Endothelial cell of umbilical vein (primary cell): ENCODE results near the gene DDX52. TPM values are rescaled to one million over a fixed set of nuclear protein-coding genes. Genes with fewer than 3 reads are reported as not detected.

Source experiments
- BruUV-seq: library from RNA; stranded (reverse); fragments of 400-500 nt; replicated peaks from 2 replicates; lab custom pipeline; 2021; lab: Mats Ljungman, UMichigan
- CTCF ChIA-PET: fragments of 300-600, 350-600 bp; sonication (Branson Sonifier 250); formaldehyde crosslinking; loops from one replicate; lab custom pipeline; 2021; ENCODE audit warnings: antibody characterized with exemption, inconsistent platforms; lab: Charles Lee
- POLR2A ChIA-PET: fragments of 300-600, 350-600 bp; sonication (Branson Sonifier 250); formaldehyde crosslinking; loops from one replicate; lab custom pipeline; 2021; ENCODE audit warnings: antibody characterized with exemption, inconsistent platforms; lab: Charles Lee
- DNase-seq: peaks from one replicate; pipeline ENCODE4 v3.0.0-alpha.2; 2011; ENCODE audit warnings: low read depth, low spot score
- FAIRE-seq: peaks from 2 replicates; lab custom pipeline; 2011; peaks lifted over from hg19 to GRCh38; lab: Jason Lieb, UNC
- H2AFZ ChIP-seq: 2 replicates; pipeline ENCODE4 v1.6.0; 2012; ENCODE audit warnings: low read depth, low read length, control low read depth, inconsistent platforms
- H3K27ac ChIP-seq: 2 replicates; pipeline ENCODE4 v1.5.1; 2011; ENCODE audit warnings: low read depth, mild to moderate bottlenecking, control low read depth, low read length, moderate library complexity; ENCODE audit not compliant: insufficient read depth
- H3K27me3 ChIP-seq, 2 experiments: 2 replicates each; pipeline versions ENCODE4 v1.6.0 to v1.6.1; 2011; ENCODE audit warnings: low read length in 2 of 2, mixed read lengths in 1 of 2; ENCODE audit not compliant: control insufficient read depth in 2 of 2, insufficient read depth in 2 of 2
- H3K36me3 ChIP-seq, 2 experiments: 2 replicates in 1 of 2; 3 replicates in 1 of 2; pipeline ENCODE4 v1.5.1; 2011; ENCODE audit warnings: low read length in 2 of 2, mild to moderate bottlenecking in 1 of 2, moderate library complexity in 1 of 2; ENCODE audit not compliant: control insufficient read depth in 2 of 2, insufficient read depth in 2 of 2; ENCODE audit errors: extremely low read depth in 1 of 2
- H3K4me1 ChIP-seq: 3 replicates; pipeline ENCODE4 v1.5.1; 2011; ENCODE audit warnings: mild to moderate bottlenecking, low read length; ENCODE audit not compliant: control insufficient read depth, insufficient read depth; ENCODE audit errors: extremely low read depth
- H3K4me2 ChIP-seq: 2 replicates; pipeline ENCODE4 v1.6.1; 2011; ENCODE audit warnings: low read length, control low read depth, mixed read lengths; ENCODE audit not compliant: insufficient read depth
- H3K4me3 ChIP-seq, 3 experiments: fragments of 200-600 bp in 1 of 3; sonication (generic), shearing (Covaris generic) in 1 of 3; replicated peaks in 1 of 3; 2 replicates each; pipeline ENCODE4 v1.5.1; 2011 to 2016; ENCODE audit warnings: control low read depth in 3 of 3, low read length in 3 of 3, mild to moderate bottlenecking in 2 of 3, inconsistent platforms in 1 of 3, low read depth in 1 of 3, moderate library complexity in 1 of 3; ENCODE audit not compliant: insufficient read depth in 1 of 3
- H3K79me2 ChIP-seq: 2 replicates; pipeline ENCODE4 v1.6.0; 2012; ENCODE audit warnings: low read length, inconsistent platforms; ENCODE audit not compliant: control insufficient read depth, insufficient read depth
- H3K9ac ChIP-seq: replicated peaks from 2 replicates; pipeline ENCODE3; 2011; ENCODE audit warnings: low read length, control low read depth; ENCODE audit not compliant: insufficient read depth; ENCODE audit errors: extremely low read depth
- H3K9me1 ChIP-seq: replicated peaks from 3 replicates; pipeline ENCODE4 v1.6.0; 2011; ENCODE audit warnings: mild to moderate bottlenecking, low read length; ENCODE audit not compliant: control insufficient read depth, insufficient read depth; ENCODE audit errors: extremely low read depth
- H3K9me3 ChIP-seq: replicated peaks from 2 replicates; pipeline ENCODE4 v1.5.1; 2012; ENCODE audit warnings: low read length, inconsistent platforms; ENCODE audit not compliant: control insufficient read depth, insufficient read depth
- H4K20me1 ChIP-seq: replicated peaks from 2 replicates; pipeline ENCODE3; 2011; ENCODE audit warnings: mild to moderate bottlenecking, low read length; ENCODE audit not compliant: control insufficient read depth, insufficient read depth; ENCODE audit errors: extremely low read depth
- EZH2 ChIP-seq: IDR thresholded peaks from 2 replicates; pipeline ENCODE4 v1.6.1; 2012; ENCODE audit warnings: borderline replicate concordance, low read depth, mild to moderate bottlenecking, moderate library complexity, low read length, inconsistent platforms; ENCODE audit not compliant: severe bottlenecking
- FOS ChIP-seq: IDR thresholded peaks from 2 replicates; pipeline ENCODE4 v1.6.1; 2011; ENCODE audit warnings: mild to moderate bottlenecking, low read length, moderate library complexity, borderline replicate concordance; ENCODE audit not compliant: insufficient read depth
- GATA2 ChIP-seq: IDR thresholded peaks from 2 replicates; pipeline ENCODE4 v1.7.0; 2011; ENCODE audit warnings: low read depth, mild to moderate bottlenecking, moderate library complexity, mixed read lengths, low read length; ENCODE audit not compliant: insufficient read length, insufficient read depth
- JUN ChIP-seq: IDR thresholded peaks from 2 replicates; pipeline ENCODE4 v1.6.1; 2011; ENCODE audit warnings: borderline replicate concordance, low read depth; ENCODE audit not compliant: insufficient read length, insufficient read depth
- MYC ChIP-seq: IDR thresholded peaks from one replicate; pipeline ENCODE4 v1.6.1; 2011; ENCODE audit warnings: mild to moderate bottlenecking, low read depth, low read length
- POLR2A ChIP-seq: IDR thresholded peaks from 2 replicates; pipeline ENCODE4 v1.6.1; 2012; ENCODE audit warnings: low read depth, mild to moderate bottlenecking, control low read depth, low read length
- POLR2AphosphoS5 ChIP-seq: IDR thresholded peaks from 2 replicates; pipeline ENCODE4 v1.6.1; 2012; ENCODE audit warnings: low read depth, mild to moderate bottlenecking, control low read depth, low read length, moderate library complexity; ENCODE audit not compliant: insufficient read depth
- dilution Hi-C: fragments of 300-500 bp; cut with MboI; formaldehyde crosslinking; loops from one replicate; pipeline ENCODE4 v1.15.0; 2019; ENCODE audit warnings: low sequenced_read_pairs; ENCODE audit not compliant: extremely low pct_ligation_motif_present
- intact Hi-C: fragments of 100-400 bp; cut with micrococcal nuclease; formaldehyde crosslinking; loops from one replicate; pipeline ENCODE4 v1.10.0; 2022
- polyA plus RNA-seq, 4 experiments: library from polyadenylated mRNA; depleted of rRNA in 3 of 4; stranded (reverse) in 3 of 4; unstranded in 1 of 4; fragments of >200 nt; gene quantifications; 2 replicates each; pipeline versions ENCODE4 v1.2.1 to v1.2.3, GENCODE V29; 2011 to 2012; ENCODE audit warnings: missing spikeins in 1 of 4
- total RNA-seq: library from RNA; stranded (reverse); gene quantifications from 2 replicates; pipeline ENCODE4 v1.2.3, GENCODE V29; 2021
- TF ChIP-seq, protein P1 (sequence below), 2 donors: IDR thresholded peaks; 1 replicate in 1 of 2; 2 replicates in 1 of 2; pipeline ENCODE4 v1.5.1; 2011; ENCODE audit warnings: low read length in 2 of 2, mild to moderate bottlenecking in 2 of 2, moderate library complexity in 2 of 2, control low read depth in 1 of 2, inconsistent platforms in 1 of 2, low read depth in 1 of 2; ENCODE audit not compliant: insufficient read depth in 1 of 2; ENCODE audit errors: extremely low read depth in 1 of 2
- TF ChIP-seq, protein P2 (sequence below): IDR thresholded peaks from 2 replicates; pipeline ENCODE4 v1.6.1; 2011; ENCODE audit not compliant: insufficient read depth, insufficient read length

Gene DDX52
- total and polyA plus RNA-seq, 2 donors (not counting 3 experiments of a cell fraction or from before 2014, with no cell fraction given): 12.5 to 58.4 TPM

DNA sequence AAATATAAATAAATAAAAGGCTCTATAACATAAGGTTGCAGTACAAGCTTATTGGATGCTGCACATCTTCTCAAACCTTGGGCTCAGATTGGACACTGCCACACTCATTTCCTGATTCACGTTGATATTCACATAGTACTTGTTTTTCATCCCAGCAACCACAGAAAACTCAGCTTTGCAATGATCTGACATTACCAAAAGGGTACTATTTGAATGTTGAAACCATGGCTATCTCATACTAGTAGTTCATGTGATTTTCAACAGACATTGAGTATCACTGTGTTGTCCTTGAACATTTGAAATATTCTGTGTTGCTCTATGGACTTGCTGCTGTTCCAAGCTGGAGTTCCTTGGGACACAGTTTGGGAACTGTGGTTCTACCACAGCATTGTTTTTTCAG lies 14.0 kb upstream of the DDX52 start:
- Histone ChIP-seq H3K9me3 (no peaks in the 10 kb centered on the region), H3K4me2 (no peak overlapping the region), H3K79me2 (no peaks in the 10 kb centered on the region), H3K27ac (no peak overlapping the region), H2AFZ (no peak overlapping the region), H4K20me1 (no peaks in the 10 kb centered on the region), H3K27me3 (no peaks in the 10 kb centered on the region), H3K9me1 (no peaks in the 10 kb centered on the region), H3K9ac (no peak overlapping the region), H3K36me3 (no peaks in the 10 kb centered on the region), H3K4me1 (no peaks in the 10 kb centered on the region), H3K4me3 (no peak overlapping the region)
- no peak for FAIRE-seq
- DNase-seq: no peak
- no TSS peak for BruUV-seq
- POLR2A ChIA-PET: no interaction called here
- CTCF ChIA-PET: interaction anchor here (0.8 to 1.0 kb wide), 2 partner anchors 9 to 113 kb away, joined by 3 to 4 read pairs; no protein-coding TSS in a partner anchor
- dilution Hi-C loops: no loop called here
- intact Hi-C loops: loop anchor here (10.0 kb wide), 1 partner anchor 188 kb away; no protein-coding TSS in a partner anchor
- TF ChIP-seq FOS (no peak), EZH2 (no peak), POLR2AphosphoS5 (no peak), GATA2 (no peak), MYC (no peak), POLR2A (no peak), JUN (no peak)
- TF ChIP-seq, protein P1, sequence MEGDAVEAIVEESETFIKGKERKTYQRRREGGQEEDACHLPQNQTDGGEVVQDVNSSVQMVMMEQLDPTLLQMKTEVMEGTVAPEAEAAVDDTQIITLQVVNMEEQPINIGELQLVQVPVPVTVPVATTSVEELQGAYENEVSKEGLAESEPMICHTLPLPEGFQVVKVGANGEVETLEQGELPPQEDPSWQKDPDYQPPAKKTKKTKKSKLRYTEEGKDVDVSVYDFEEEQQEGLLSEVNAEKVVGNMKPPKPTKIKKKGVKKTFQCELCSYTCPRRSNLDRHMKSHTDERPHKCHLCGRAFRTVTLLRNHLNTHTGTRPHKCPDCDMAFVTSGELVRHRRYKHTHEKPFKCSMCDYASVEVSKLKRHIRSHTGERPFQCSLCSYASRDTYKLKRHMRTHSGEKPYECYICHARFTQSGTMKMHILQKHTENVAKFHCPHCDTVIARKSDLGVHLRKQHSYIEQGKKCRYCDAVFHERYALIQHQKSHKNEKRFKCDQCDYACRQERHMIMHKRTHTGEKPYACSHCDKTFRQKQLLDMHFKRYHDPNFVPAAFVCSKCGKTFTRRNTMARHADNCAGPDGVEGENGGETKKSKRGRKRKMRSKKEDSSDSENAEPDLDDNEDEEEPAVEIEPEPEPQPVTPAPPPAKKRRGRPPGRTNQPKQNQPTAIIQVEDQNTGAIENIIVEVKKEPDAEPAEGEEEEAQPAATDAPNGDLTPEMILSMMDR (IDR thresholded peaks at IDR 0.05; ENCODE audit: extremely low read depth in 1 of 2, insufficient read depth in 1 of 2, low read depth in 1 of 2, low read length in 2 of 2): no peak
- TF ChIP-seq, protein P2, sequence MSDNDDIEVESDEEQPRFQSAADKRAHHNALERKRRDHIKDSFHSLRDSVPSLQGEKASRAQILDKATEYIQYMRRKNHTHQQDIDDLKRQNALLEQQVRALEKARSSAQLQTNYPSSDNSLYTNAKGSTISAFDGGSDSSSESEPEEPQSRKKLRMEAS: no peak
